Erythroblast (primary cell): ENCODE data around the gene OR4K13.

Source experiments
- GATA1 ChIP-seq: IDR thresholded peaks from 2 replicates; pipeline ENCODE4 v1.6.1; 2011; ENCODE audit warnings: low read depth, mild to moderate bottlenecking, control low read depth, low read length, moderate library complexity
- POLR2A ChIP-seq: IDR thresholded peaks from 2 replicates; pipeline ENCODE4 v1.6.1; 2011; ENCODE audit warnings: mild to moderate bottlenecking, low read length

- TF ChIP-seq POLR2A = no peak
- TF ChIP-seq GATA1 = no peak
Observed at GRCh38 chr14:20019257-20019865, 16.5 kb downstream of the OR4K13 start, which contains the start of gene OR4K14.
